PC-3 (cell line): ENCODE measurements around the gene HNRNPA1L2.

Experiments used
- EZH2phosphoT487 ChIP-seq: fragments of 300-600 bp; sonication (generic); IDR thresholded peaks from 2 replicates; pipeline ENCODE4 v1.6.1; 2018; ENCODE audit warnings: mild to moderate bottlenecking, antibody characterized with exemption, low read length, borderline replicate concordance
- TF ChIP-seq, protein P1 (sequence below): fragments of 300-600 bp; sonication (generic); conservative IDR thresholded peaks from 2 replicates; pipeline ENCODE4 v1.5.1; 2017; ENCODE audit warnings: antibody characterized with exemption, low read depth, mild to moderate bottlenecking, low read length

DNA sequence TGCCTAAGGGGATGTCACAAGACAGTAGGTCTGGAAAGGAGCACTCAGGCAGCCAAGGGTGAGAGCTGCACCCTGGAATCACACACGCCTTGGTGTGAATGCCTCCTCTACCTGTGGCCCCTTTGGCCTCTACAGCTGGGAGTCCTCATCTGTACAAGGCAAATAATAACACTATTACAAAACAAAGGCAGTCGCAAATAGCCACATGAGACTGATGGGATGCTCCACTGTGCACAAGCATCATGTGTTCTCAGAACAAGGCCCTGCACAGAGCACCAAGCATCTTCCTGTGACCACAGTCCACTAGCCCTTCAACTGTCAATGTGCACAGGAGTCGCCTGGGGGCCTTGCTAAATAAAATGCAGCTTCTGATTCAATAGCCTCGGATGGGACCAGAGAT, 44.6 kb upstream of the HNRNPA1L2 start:
- TF ChIP-seq, protein P1, sequence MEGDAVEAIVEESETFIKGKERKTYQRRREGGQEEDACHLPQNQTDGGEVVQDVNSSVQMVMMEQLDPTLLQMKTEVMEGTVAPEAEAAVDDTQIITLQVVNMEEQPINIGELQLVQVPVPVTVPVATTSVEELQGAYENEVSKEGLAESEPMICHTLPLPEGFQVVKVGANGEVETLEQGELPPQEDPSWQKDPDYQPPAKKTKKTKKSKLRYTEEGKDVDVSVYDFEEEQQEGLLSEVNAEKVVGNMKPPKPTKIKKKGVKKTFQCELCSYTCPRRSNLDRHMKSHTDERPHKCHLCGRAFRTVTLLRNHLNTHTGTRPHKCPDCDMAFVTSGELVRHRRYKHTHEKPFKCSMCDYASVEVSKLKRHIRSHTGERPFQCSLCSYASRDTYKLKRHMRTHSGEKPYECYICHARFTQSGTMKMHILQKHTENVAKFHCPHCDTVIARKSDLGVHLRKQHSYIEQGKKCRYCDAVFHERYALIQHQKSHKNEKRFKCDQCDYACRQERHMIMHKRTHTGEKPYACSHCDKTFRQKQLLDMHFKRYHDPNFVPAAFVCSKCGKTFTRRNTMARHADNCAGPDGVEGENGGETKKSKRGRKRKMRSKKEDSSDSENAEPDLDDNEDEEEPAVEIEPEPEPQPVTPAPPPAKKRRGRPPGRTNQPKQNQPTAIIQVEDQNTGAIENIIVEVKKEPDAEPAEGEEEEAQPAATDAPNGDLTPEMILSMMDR = no peak
- no peak for TF ChIP-seq EZH2phosphoT487
